CD4-positive, alpha-beta T cell treated with Interleukin-1 beta for 1 hour (primary cell): ENCODE results near the gene DDX39A.
A peak's percentile ranks its signal among the peaks of the same experiment; 100 is the strongest.

ENCODE experiments used
- DNase-seq, 2 donors: peaks; one replicate each; pipeline ENCODE4 v3.0.0-alpha.2; 2020 to 2022

The DDX39A gene

GRCh38 chr19:14361824-14362223, 57.3 kb downstream of the DDX39A start:
- DNase-seq, result peak; percentile 50 to 65
